HCT116 (cell line): ENCODE data around the gene HNRNPL. TPM values are rescaled to one million over a fixed set of nuclear protein-coding genes. Genes with fewer than 3 reads are reported as not detected.

ENCODE experiments used
- ATAC-seq: fragments of 200-7000 bp; cut with Tn5 transposase; 2 replicates; pipeline ENCODE4 v1.9.1; 2020; ENCODE audit warnings: mild to moderate bottlenecking, moderate library complexity
- BruUV-seq: library from RNA; stranded (reverse); fragments of 400-500 nt; replicated peaks from 2 replicates; lab custom pipeline; 2021; lab: Mats Ljungman, UMichigan
- CTCF ChIA-PET: fragments of 300-600 bp; sonication (Branson Sonifier 250); formaldehyde crosslinking; loops from one replicate; lab custom pipeline; 2021; ENCODE audit warnings: antibody characterized with exemption; lab: Charles Lee
- POLR2A ChIA-PET: fragments of 300-600, 350-600 bp; sonication (Branson Sonifier 250); formaldehyde crosslinking; loops from one replicate; lab custom pipeline; 2021; ENCODE audit warnings: antibody characterized with exemption; lab: Charles Lee
- RAD21 ChIA-PET, 2 experiments: fragments of 300-600 bp; sonication (Branson Sonifier 250); formaldehyde crosslinking; loops; one replicate each; lab custom pipeline; 2023; ENCODE audit warnings: low total read pairs in 2 of 2; ENCODE audit not compliant: uncharacterized antibody in 2 of 2, unreplicated experiment in 2 of 2, low non-redundant PET in 1 of 2; lab: Charles Lee
- DNase-seq: peaks from one replicate; pipeline ENCODE4 v3.0.0-alpha.2; 2010; ENCODE audit warnings: low read depth, low spot score
- H2AFZ ChIP-seq: fragments of 200-600 bp; shearing (Covaris generic), sonication (generic); 2 replicates; pipeline ENCODE4 v1.6.1; 2017; ENCODE audit warnings: low read depth, mixed run types, mixed read lengths, antibody characterized with exemption, low read length; ENCODE audit not compliant: poor library complexity, severe bottlenecking
- H3K27ac ChIP-seq: 2 replicates; pipeline ENCODE4 v1.5.1; 2012; ENCODE audit warnings: low read depth, low read length
- H3K27me3 ChIP-seq: fragments of 200-600 bp; sonication (generic); 2 replicates; pipeline ENCODE4 v1.6.1; 2016; ENCODE audit warnings: mixed run types, low read length, mixed read lengths; ENCODE audit not compliant: insufficient read depth
- H3K36me3 ChIP-seq, 2 experiments: fragments of 200-500 bp in 1 of 2; fragments of 200-600 bp in 1 of 2; sonication (Bioruptor generic) in 1 of 2; sonication (generic) in 1 of 2; 2 replicates each; pipeline versions ENCODE4 v1.5.1 to v1.6.1; 2014 to 2016; ENCODE audit warnings: low read length in 2 of 2, inconsistent platforms in 1 of 2, mixed read lengths in 1 of 2, mixed run types in 1 of 2; ENCODE audit not compliant: insufficient read depth in 2 of 2, control insufficient read depth in 1 of 2
- H3K4me1 ChIP-seq, 2 experiments: fragments of 200-600 bp in 1 of 2; sonication (generic) in 1 of 2; 2 replicates each; pipeline versions ENCODE4 v1.5.1 to v1.6.1; 2012 to 2017; ENCODE audit warnings: low read length in 2 of 2, inconsistent platforms in 1 of 2, mild to moderate bottlenecking in 1 of 2, mixed read lengths in 1 of 2, mixed run types in 1 of 2, moderate library complexity in 1 of 2; ENCODE audit not compliant: insufficient read depth in 2 of 2, control insufficient read depth in 1 of 2
- H3K4me2 ChIP-seq: fragments of 200-600 bp; sonication (generic); 2 replicates; pipeline ENCODE4 v1.6.1; 2017; ENCODE audit warnings: mixed run types, low read length, mixed read lengths
- H3K4me3 ChIP-seq, 2 experiments: fragments of 200-600 bp in 1 of 2; sonication (generic) in 1 of 2; replicated peaks in 1 of 2; 2 replicates each; pipeline ENCODE4 v1.5.1; 2011 to 2016; ENCODE audit warnings: low read length in 2 of 2, control low read depth in 1 of 2, low read depth in 1 of 2, mild to moderate bottlenecking in 1 of 2, mixed read lengths in 1 of 2, mixed run types in 1 of 2
- H3K79me2 ChIP-seq: fragments of 200-600 bp; sonication (generic); 2 replicates; pipeline ENCODE4 v1.6.1; 2017; ENCODE audit warnings: mild to moderate bottlenecking, mixed run types, low read length, moderate library complexity, mixed read lengths; ENCODE audit not compliant: insufficient read depth
- H3K9ac ChIP-seq: fragments of 200-600 bp; sonication (generic); 2 replicates; pipeline ENCODE4 v1.6.1; 2016; ENCODE audit warnings: low read length, mixed read lengths
- H3K9me2 ChIP-seq: fragments of 200-600 bp; sonication (generic), shearing (Covaris generic); 2 replicates; pipeline ENCODE4 v1.6.1; 2017; ENCODE audit warnings: mixed run types, mild to moderate bottlenecking, moderate library complexity; ENCODE audit not compliant: insufficient read depth
- H3K9me3 ChIP-seq, 2 experiments: fragments of 200-500 bp in 1 of 2; fragments of 200-600 bp in 1 of 2; sonication (Bioruptor generic) in 1 of 2; sonication (generic) in 1 of 2; 2 replicates each; pipeline ENCODE4 v1.6.1; 2014 to 2017; ENCODE audit warnings: low read length in 2 of 2, mixed read lengths in 2 of 2, inconsistent platforms in 1 of 2, low read depth in 1 of 2, mild to moderate bottlenecking in 1 of 2, mixed run types in 1 of 2, moderate library complexity in 1 of 2; ENCODE audit not compliant: control insufficient read depth in 1 of 2, insufficient read depth in 1 of 2
- H4K20me1 ChIP-seq: fragments of 200-600 bp; sonication (generic), shearing (Covaris generic); 2 replicates; pipeline ENCODE4 v1.6.1; 2017; ENCODE audit warnings: mixed run types, mild to moderate bottlenecking, moderate library complexity; ENCODE audit not compliant: insufficient read depth
- CEBPB ChIP-seq: IDR thresholded peaks from 2 replicates; pipeline ENCODE4 v1.6.1; 2012; ENCODE audit warnings: low read depth
- EGR1 ChIP-seq: IDR thresholded peaks from 2 replicates; pipeline ENCODE4 v1.6.1; 2012; ENCODE audit warnings: low read depth
- FOSL1 ChIP-seq: IDR thresholded peaks from 2 replicates; pipeline ENCODE4 v1.6.1; 2012; ENCODE audit warnings: low read depth
- JUND ChIP-seq: IDR thresholded peaks from 2 replicates; pipeline ENCODE4 v1.6.1; 2012
- POLR2A ChIP-seq: IDR thresholded peaks from 2 replicates; pipeline ENCODE4 v1.7.0; 2011; ENCODE audit warnings: borderline replicate concordance; ENCODE audit not compliant: insufficient read depth, insufficient read length; ENCODE audit errors: extremely low read depth
- RAD21 ChIP-seq: IDR thresholded peaks from 2 replicates; pipeline ENCODE4 v1.6.1; 2012; ENCODE audit warnings: low read depth, mild to moderate bottlenecking
- REST ChIP-seq: IDR thresholded peaks from 2 replicates; pipeline ENCODE4 v1.6.1; 2012; ENCODE audit warnings: low read depth
- SIN3A ChIP-seq: IDR thresholded peaks from 2 replicates; pipeline ENCODE4 v1.6.1; 2012; ENCODE audit warnings: low read depth
- SP1 ChIP-seq: IDR thresholded peaks from 2 replicates; pipeline ENCODE4 v1.6.1; 2012; ENCODE audit warnings: low read depth
- SRF ChIP-seq: IDR thresholded peaks from 2 replicates; pipeline ENCODE4 v1.6.1; 2012; ENCODE audit warnings: low read depth
- YY1 ChIP-seq: IDR thresholded peaks from 2 replicates; pipeline ENCODE4 v1.6.1; 2011; ENCODE audit warnings: low read length, low read depth, moderate library complexity, mild to moderate bottlenecking; ENCODE audit not compliant: insufficient replicate concordance; ENCODE audit errors: extremely low read depth
- ZBTB33 ChIP-seq: IDR thresholded peaks from 2 replicates; pipeline ENCODE4 v1.6.1; 2011; ENCODE audit warnings: mild to moderate bottlenecking, low read length, moderate library complexity; ENCODE audit not compliant: insufficient replicate concordance; ENCODE audit errors: extremely low read depth
- ZFX ChIP-seq: fragments of 450-650 bp; IDR thresholded peaks from 2 replicates; pipeline ENCODE4 v1.6.1; 2017
- intact Hi-C: fragments of 100-400 bp; cut with micrococcal nuclease; formaldehyde crosslinking; loops from 2 replicates; pipeline ENCODE4 v1.10.0; 2022
- total RNA-seq: library from RNA; stranded (reverse); gene quantifications from one replicate; pipeline ENCODE4 v1.2.1, GENCODE V29; 2021; ENCODE audit not compliant: unreplicated experiment

HNRNPL gene
- total RNA-seq, 1 experiment from 2014 or later = 551 TPM

GRCh38 chr19:38843175-38843758 is 6.5 kb downstream of the HNRNPL start:
- DNase-seq (no peak), ATAC-seq (no peak)
- Histone ChIP-seq H3K9ac (no peak overlapping the region), H3K27me3 (no peaks in the 10 kb centered on the region), H4K20me1 (peaks cover 31% of the 10 kb centered on the region), H3K79me2 (peaks cover 87% of the 10 kb centered on the region), H3K4me3 (no peak overlapping the region)
- CTCF ChIA-PET = interaction anchor here (0.7 kb wide), 1 partner anchor 45 kb away, joined by 3 read pairs; no protein-coding TSS in a partner anchor
- POLR2A ChIA-PET = no interaction called here
- TF ChIP-seq FOSL1 (no peak), ZFX (no peak), CEBPB (no peak), SP1 (no peak), RAD21 (no peak), REST (no peak), ZBTB33 (no peak), SRF (no peak), SIN3A (no peak), JUND (no peak), YY1 (no peak), EGR1 (no peak), POLR2A (no peak)
- TF ChIP-seq, all 23 proteins: peak for 0
- no peak overlapping the region for H3K4me2 ChIP-seq
- BruUV-seq = no TSS peak
- no peak overlapping the region for H3K27ac ChIP-seq
- H2AFZ ChIP-seq = no peak overlapping the region
- H3K4me1 ChIP-seq = peaks cover 4 to 34% of the 10 kb centered on the region in 2 experiments; a peak in 3 of 4 replicates
- RAD21 ChIA-PET = no interaction called here
- intact Hi-C loops = no loop called here
- no peaks in the 10 kb centered on the region for H3K9me3 ChIP-seq
- H3K36me3 ChIP-seq = peaks cover 77 to 96% of the 10 kb centered on the region in 2 experiments
- no peaks in the 10 kb centered on the region for H3K9me2 ChIP-seq
